Dedifferentiated amniotic fluid mesenchymal stem cell (primary cell): Measurements from ENCODE around the gene CACNB4.

Experiments
- DNase-seq: peaks from one replicate; pipeline ENCODE4 v3.0.0-alpha.2; 2016; ENCODE audit errors: extremely low spot score

CACNB4 gene

DNA sequence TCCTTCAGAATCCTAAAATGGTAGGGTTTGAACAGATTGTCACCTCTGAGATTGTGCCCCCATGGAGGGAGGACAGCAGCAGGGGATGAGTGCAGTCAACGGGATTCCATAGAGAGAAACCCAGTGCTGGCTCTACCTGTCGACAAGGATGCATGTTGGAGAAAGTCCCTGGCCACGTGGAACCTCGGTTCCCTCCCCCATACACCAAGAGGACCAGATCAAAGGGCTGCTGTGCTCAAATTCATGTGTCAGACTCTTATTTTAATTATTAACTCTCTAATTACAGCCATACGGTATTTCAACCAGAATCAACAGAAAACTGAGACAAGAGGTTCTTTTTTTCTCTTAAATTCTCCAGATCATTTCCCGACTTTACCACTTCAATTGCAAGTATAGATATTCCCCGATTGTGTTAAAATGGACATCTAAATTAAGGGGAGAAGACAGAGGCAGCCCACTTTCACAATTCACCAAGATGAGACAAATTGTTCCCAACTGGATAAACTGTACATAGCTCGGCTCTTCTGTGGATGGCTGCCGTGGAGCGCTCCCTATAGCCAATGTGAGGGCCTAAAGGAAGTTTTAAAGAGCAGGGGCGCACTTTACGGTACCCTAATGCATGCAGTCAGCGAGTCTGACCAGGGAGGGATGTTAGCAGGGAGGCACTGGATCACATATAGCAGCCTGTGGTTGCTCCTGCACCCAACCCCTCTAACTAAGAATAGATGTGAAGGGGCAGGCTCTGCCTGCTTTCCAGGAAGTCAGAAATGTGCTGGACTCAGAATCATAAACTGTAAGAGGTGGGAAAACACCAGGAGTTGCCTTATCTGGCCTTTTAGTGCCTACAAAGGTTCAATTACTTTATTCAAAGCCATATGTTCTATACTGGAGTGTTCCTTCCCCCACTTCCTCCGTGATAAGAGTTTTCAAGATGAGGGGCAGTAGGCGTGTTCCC, 123.1 kb downstream of the CACNB4 start:
- DNase-seq, result no peak

DNA sequence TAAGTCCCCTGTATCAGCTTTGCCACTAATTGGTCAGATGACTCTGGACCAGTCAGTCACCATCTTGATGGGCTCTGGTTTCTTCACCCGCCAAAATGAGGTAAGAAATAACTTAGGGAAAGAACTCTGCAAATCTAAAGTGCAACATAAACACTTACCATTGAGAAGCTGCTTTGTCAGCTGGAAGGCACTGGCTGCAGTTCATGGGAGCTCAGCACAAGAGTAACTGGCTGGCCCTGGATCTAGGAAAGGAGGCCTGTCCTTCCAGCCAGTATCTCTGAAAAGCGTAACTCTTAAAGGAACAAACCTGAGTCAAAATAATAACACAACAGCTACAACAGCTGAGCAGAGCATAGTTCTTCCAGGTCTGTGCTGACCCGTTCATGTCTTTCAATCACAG, 123.9 kb downstream of the CACNB4 start:
- no peak for DNase-seq

DNA sequence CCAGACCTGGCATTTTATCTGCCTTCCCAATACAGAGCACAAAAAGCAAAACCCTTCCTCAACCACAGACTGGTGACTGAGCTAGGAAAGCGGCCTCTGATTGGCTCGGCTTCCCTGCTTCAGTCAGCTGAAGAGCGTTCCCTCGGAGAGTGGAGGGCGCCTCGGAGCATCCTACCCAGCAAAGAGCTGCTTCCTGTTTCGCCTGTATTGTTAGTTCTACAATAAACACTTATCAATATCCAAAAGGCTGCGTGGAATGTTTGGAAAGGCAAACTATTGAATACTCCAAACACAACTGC, 125.0 kb downstream of the CACNB4 start:
- DNase-seq, result peak; percentile 15

DNA sequence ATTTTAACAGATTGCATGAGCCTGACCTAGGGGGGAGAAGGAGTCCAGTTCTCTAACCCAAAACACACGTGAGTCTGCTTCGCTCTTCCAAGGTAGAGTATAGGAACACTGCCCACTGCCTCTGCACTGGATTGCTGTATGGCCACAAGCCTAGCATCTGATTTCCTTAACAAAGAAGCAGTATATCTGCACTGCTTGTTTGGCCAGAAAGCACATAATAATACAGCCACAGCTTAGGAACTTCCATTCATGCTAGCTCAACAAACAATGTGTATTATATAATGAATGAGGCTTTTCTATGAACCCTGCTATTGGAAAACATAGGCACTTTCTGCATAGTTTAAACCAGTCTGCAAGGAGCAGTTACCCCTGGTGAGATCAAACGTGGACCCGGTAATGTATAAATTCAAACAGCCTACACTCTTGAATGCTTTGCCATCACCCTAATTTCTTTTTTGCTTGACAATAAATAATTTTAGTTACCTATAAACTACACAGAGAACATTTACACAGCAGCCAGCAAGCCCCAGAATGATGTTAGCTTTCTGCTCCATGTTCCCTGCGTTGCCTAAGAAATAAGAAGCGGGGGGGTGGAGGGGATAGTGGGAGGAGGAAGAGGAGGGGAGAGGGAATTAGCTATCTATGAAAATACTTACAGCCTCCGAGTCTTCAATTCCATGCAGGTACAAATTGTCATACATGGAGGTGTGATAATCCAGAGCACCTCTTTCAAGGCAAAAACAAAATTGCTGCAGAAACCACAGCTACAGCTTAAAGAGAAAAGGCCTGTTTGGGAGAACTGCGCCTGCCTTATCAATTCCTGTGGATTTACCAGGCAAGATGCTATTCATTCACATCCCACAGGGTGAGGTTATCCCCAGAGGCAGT, 125.6 kb downstream of the CACNB4 start:
- no peak for DNase-seq

DNA sequence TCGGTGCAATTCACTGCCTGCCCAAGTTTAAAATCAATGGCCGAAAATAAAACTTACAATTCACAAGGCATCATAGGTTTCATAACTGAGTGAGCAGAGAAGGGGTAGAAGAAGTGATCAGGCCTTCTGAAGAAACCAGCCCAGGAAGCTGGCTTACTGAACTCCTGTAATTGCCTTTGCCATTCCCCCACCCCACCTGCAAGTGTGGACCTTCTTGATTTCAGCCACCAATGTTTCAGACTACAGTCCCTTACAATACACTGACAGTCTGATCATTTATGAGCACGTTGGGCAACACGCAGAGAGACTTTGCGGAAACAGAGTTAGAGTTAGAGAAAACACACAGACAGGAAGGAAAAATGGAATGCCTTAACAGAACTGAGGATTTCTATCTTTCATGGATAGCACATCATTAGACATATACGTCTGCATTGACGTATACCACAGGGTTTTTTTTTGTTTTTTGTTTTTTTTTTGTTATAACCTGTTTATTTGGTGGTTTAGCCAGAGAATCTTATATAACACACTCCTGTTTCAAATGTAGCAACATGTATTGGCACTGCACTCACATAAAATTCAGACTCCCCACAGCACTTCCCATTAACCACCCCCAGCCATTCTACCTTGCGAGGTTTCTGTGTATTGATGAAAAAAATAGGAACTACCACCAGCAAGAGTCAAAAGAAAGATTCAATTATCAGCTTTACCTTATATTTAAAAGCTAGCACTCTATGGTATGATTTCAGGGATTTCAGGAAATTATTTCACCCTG, 126.4 kb downstream of the CACNB4 start:
- DNase-seq, result no peak

DNA sequence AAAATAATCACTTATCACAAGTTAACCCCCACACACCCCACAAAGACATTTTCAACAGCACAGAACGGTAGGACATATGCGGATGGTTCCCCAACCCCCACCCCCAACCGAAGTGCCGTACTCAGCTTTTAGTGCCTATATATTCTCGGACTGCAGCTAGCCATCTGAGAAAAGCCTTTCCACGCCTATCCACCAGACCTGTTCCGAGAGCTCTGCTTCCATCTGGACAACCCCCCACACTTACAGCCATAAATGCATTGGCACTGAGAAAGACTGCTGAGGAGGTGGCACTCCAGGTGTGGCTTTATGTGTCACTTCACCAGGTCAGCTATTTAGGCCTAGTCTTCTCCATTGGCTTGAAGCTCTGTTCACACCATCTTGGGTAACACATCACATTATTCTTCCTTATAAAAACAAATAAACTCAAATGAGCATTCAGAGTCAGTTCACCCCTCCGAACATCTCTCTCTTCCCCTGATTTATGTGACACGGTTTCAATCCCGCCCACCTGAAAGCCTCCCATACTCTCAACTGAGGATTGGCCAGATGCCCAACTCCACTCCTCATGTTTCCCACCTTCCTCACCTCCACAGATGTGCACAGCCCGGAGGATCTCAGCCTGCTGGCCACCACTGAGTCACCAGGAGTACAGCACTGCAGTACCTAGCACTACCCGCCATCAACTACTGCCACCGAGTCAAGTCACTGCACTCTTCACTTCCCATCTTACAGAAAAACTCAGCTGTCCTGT, 127.4 kb downstream of the CACNB4 start:
- no peak for DNase-seq

DNA sequence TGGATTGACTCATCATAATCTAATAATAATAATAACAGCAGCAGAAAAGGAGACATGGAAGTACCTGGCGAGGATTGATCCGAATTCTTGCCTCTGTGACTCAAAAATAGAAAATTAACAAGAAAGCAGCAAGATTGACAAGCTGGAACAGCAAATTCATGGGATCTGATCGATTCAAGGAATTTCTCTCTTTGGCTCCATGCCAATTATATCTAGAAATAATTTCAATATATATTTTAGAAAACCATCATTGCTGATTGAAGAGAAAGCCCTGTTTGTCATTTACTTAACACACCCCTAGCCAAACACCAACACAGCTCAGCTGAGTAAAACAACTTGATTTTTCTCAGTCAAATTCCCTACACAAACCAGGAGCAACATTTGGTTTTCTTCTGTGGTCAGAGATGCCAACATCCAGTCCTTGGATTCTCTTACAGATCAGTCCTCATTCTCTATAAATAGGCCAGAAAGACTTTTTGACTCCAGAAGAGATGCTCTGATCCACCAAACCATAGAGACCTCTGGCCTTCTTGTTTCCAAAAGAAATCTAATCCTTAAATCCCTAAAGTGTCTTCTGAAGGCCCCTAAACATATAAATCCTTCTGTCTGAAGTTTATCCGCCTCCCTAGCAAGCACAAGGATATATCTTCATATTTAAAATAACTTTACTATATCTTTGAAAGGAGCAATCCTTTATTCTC, 129.9 kb downstream of the CACNB4 start:
- no peak for DNase-seq

DNA sequence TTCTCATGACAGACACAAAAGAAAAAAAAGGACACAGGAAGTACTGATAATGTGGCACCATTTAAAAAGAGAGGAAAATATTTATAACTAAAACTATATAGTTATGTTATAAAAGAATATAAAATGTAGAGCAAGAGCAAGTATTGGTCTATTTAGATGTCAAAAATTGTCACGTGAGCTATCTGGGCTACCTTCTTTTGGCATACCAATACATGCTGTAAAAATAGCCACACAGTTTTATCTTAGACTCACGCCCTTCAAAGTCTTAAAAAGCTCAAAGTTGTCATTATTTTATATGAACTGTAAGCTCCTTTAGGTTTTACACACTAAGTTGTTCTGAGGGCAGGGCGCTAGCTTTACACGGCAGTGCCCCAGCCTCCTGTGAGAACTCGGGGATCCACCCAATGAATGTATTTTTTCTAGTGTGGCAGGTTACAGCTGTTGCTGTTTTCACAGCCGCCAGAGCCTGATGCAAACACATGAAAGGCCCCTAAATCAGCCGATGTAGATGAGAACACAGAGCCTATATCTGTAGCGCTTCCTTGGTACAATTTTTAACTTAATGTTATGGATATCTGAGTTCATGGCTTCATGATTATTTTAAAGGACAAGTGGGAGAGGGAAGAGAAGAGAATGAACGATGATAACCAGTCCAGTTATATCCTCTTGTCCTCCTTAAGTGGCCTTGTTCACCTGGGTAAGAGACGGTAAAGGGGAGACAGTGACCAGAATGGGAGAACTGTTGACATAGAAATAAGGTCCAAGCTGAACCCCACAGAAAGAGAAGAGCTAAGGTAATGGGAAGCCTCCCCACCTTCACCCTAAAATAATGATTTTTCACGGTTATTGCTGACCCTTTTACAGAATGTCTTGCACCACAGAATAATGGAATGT, 130.8 kb downstream of the CACNB4 start:
- no peak for DNase-seq

DNA sequence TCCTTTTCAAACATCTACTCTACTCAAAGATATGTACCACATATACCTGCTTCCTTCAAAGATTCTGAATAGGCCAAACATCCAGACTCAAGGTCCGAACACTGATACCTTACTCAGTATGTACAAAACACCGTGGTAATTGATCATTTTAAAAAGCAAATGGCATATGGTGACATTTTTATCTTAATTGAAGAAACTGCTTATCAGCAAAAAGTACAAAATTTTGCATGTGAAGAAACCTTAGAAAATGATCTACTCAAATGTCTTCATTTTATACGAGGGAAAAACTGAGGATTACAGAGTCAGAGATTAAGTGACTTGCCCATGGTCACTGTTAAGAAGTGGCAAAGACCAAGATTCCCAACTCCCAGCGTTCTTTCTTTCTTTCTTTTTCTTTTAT, 133.0 kb downstream of the CACNB4 start:
- no peak for DNase-seq

DNA sequence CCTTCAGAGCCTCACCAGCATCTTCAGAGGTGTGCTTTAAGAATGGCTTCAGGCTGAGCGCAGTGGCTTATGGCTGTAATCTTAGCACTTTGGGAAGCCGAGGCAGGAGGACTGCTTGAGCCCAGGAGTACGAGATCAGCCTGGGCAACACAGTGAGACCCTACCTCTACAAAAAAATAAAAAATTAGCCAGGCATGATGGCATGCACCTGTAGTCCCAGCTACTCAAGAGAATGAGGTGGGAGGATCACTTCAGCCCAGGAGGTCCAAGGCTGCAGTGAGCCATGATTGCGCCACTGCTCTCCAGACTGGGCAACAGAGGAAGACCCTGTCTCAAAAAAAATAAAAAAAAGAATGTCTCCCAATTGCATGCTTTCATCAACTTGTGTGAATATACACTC, 137.3 kb downstream of the CACNB4 start:
- DNase-seq, result no peak

DNA sequence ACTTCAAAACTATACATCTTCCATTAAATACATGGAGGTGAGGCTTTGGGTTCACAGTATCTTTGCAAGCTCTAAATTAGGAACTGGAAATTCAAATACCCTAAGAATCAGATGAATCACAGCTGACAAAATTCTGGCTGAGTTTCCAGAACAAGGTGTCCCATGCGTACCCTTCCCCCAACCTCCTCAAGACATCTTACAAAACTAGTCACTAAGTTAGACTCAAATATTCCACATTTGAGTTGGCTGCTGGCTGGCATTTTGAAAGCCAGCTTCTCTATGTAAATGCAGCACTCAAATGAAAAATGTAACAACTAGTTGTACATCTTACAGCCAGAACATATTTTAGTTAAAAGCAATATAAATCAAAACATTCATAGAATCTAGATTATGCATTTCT, 139.6 kb downstream of the CACNB4 start:
- no peak for DNase-seq

DNA sequence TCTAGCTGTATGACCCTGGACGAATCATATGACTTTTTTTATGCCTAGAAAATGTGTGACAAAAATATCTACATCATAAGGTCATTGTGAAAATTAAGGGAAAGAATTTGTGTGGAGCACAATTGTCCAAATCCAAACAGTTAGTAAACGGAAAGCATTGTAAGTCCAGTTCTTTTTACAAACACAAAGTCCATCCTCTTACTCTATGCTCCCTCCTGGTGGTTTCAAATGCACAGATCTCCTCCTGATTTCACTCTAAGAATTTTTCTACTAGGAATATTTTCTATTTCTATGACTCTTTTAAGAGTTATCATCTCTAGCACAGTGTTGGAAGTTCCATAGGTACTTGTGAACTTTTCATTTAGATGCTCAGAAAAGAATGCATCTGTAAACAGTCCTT, 145.4 kb downstream of the CACNB4 start:
- DNase-seq, result no peak

DNA sequence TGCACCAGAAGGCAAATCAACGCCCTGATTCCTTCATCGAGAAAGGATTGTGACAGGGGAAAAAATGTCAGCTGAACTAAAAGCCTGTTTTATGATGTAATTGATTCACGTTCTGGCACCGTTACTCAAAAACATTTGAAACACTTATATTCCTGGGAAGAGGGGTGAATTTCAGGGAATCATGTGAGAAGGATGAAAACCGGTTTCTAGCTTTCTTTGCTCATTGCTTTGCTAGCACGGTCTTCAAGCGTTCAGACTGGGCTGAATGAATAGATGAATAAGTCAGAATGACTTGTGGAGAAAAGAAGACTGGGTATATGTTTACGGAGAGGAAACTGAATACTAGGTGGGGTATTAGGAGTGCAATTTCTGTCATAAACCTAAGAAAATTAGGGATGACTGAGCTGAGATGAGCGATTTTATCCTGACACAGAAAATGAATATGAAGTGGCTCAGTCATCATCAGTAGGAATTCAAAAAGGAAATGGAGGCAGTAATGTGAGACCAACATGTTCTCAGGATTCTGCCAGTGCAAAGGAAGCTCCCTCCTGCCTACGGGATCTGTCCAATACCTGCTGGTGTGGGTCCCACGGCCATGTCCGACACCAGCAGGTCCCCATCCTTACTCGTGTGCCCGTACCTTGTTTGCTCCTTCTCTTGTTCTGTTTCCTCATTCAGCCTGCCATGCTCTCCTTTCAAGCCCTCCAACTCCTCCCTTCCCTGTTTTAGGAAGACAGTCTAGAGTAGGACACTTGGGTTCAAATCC, 146.0 kb downstream of the CACNB4 start:
- no peak for DNase-seq

DNA sequence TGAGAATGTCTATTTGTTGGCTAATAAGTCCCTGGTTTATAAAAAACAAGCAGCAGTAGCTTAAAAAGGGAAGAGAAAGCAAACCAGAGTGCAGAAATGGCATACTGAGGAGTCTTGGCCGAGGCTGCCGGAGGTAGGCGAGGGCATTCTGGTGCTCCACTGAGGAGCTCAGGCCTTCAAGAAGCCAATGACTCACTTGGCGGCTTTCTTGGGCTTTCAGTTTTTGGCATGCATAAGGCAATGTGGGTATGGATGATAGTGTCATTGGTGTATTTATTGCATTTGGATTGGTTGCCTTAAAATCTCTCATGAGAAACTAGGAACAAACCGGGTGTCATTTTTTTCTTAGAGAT, 151.1 kb downstream of the CACNB4 start:
- no peak for DNase-seq

DNA sequence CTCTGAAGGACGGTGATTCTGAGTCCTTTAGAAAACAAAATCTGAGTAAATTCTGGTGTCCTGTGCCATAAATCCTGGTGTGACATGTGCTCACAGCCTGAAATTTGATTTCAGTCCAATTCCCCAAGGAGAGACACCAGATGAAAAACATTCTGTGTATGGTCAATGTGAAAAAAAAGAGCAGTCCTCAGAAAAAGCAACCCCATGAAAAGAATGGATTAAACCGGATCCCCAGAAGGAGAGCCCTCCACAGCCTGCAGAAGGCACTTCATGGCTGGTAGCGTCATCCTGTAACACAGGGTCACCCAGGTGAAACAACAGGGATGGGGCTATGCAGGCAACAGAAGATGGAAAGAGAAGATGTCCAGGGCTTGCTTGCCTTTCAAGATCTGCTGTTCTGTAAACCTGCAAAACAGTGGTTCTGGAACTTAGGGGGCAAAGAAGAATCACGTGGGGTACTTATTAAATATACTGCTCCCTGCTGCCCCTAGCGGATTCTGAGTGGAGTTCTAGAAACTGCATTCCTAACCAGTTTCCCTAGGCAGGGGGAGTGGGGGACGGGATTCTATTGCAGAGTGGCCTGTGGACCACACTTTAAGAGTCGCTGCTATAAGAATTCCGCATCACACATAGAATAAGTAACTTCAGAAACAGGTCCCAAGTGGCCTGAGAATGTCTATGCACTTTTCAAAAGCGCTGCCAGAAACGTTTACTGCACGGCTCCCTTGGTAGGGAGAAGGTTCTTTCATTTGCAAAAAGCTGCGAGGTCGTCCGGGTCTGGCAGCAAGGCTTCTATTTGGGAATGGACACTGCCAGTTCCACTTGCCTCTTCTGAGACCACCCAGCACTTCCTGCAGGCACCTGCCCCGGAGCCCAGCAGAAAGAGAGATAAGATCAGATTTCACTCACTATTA, 151.7 kb downstream of the CACNB4 start:
- DNase-seq, result no peak

DNA sequence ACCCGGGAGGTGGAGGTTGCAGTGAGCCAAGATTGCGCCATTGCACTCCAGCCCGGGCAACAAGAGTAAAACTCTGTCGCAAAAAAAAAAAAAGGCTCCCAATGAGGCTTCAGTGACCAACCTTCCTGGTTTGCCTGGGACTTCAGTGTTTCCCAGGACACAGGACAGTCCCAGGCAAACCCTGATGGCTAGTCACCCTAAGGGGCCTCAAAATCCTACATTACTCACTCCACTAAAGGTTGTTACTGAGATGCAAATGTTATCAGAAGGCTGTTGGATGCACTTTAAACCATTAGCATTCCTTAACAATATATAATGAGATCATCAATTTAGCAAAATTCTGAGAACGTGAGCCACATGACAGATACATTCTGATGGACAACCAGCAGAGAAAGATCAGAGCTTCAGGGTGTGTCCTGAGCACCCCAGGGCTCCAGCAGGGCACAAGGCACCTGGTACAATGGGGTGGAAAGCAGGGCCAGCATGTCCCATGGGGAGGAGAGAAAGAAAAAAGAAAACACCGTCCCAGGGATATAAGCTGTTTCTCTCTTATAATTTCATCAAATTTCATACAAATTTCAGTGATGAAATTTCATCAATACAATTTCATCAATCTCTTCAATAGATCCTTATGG, 152.5 kb downstream of the CACNB4 start:
- no peak for DNase-seq

DNA sequence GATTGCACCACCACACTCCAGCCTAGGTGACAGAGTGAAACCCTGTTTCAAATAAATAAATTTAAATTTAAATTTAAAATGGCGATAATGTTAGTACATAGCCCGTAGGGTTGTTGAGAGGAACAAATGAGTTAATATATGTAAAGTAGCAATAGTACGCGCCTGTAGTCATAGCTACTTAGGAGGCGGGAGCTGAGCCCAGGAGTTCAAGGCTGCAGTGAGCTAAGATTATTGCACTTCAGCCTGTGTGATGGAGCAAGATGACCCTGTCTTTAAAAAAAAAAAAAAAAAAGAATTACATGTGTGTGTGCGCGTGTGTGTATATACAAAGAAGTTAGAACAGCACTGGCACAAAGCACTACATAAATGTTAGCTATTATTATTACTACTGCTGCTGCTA, 153.2 kb downstream of the CACNB4 start:
- DNase-seq, result no peak

DNA sequence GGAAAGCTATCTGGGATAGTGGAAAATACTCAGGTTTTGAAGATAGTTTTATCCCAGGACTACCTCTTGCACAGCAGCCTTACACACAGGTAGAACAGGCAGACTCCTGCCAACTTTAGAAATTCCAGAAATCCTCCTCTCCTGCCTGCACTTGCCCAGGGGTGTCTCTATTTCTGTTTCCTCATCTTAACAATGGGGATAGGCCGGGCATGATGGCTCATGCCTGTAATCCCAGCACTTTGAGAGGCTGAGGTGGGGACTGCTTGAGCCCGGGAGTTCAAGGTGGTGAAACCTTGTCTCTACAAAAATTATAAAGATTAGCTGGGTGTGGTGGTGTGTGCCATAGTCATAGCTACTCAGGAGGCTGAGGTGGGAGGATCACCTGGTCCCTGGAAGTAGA, 153.7 kb downstream of the CACNB4 start:
- no peak for DNase-seq
